Endometrial microvascular endothelial cells (primary cell): ENCODE measurements around the gene CALHM5. TPM values are rescaled to one million over a fixed set of nuclear protein-coding genes. Genes with fewer than 3 reads are reported as not detected.
"Not testable (repeated sequence)": the region's sequence is repeated elsewhere in the genome, so short reads cannot be mapped to it uniquely, and the experiment has no call there.

Source experiments
- in situ Hi-C: cut with HindIII; loops from 2 replicates; pipeline ENCODE4 v1.10.0; 2017; ENCODE audit warnings: low sequenced_read_pairs, low pct_unique_long_range_greater_than_20kb; ENCODE audit errors: inconsistent ontology term
- total RNA-seq: library from RNA; depleted of rRNA; stranded (reverse); fragments of >200 nt; gene quantifications from one replicate; pipeline ENCODE4 v1.2.3, GENCODE V29; 2015; ENCODE audit errors: inconsistent ontology term

Gene CALHM5, protein sequence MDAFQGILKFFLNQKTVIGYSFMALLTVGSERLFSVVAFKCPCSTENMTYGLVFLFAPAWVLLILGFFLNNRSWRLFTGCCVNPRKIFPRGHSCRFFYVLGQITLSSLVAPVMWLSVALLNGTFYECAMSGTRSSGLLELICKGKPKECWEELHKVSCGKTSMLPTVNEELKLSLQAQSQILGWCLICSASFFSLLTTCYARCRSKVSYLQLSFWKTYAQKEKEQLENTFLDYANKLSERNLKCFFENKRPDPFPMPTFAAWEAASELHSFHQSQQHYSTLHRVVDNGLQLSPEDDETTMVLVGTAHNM
- 3.3 TPM for total RNA-seq

DNA sequence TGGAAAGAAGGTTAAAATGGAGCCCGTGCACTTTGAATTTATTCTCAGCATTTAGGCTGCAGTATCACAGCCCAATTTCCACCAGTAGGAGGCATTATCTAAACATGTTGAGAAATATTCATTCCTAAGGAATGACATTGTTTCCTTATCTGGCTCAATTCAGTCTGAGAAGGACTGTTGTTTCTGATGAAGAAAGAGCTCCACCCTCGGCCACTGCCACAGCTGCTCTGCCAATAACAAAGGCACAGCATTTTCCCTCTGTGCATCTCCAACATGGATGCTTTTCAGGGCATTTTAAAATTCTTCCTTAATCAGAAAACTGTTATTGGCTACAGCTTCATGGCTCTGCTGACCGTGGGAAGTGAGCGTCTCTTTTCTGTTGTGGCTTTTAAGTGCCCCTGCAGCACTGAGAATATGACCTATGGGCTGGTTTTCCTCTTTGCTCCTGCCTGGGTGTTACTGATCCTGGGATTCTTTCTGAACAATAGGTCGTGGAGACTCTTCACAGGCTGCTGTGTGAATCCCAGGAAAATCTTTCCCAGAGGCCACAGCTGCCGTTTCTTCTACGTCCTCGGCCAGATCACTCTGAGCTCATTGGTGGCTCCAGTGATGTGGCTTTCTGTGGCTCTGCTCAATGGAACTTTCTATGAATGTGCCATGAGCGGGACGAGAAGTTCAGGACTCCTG, at the start of gene CALHM5:
Gene CALHM5, plus strand, starts transcription at position 216 of the 687 bp plus-strand sequence. Its CDS starts 58 bp downstream, at position 274.
- in situ Hi-C loops = no loop called here

DNA sequence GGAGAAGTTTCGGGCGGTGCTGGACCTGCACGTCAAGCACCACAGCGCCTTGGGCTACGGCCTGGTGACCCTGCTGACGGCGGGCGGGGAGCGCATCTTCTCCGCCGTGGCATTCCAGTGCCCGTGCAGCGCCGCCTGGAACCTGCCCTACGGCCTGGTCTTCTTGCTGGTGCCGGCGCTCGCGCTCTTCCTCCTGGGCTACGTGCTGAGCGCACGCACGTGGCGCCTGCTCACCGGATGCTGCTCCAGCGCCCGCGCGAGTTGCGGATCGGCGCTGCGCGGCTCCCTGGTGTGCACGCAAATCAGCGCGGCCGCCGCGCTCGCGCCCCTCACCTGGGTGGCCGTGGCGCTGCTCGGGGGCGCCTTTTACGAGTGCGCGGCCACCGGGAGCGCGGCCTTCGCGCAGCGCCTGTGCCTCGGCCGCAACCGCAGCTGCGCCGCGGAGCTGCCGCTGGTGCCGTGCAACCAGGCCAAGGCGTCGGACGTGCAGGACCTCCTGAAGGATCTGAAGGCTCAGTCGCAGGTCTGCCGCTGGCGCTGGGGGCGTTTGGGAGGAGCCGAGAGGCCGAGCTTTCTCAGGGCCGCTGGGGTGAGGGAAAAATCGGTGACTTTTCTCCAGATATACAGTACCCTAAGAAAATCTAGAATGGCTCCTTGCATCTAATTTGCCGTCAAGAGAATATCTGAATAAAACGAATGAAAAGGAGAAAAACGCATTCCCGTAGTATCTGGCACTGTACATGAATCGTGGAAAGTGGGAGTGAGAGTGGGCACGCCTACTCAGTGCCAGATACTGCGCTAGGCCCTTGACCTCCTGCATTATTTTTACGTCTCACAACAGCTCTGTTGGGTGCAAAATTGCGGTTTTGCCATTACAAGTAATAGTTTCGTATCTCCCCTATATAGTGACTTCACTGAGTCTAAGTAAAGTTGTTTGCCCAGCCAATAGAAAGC, 49.2 kb upstream of the CALHM5 start:
- in situ Hi-C loops = no loop called here

DNA sequence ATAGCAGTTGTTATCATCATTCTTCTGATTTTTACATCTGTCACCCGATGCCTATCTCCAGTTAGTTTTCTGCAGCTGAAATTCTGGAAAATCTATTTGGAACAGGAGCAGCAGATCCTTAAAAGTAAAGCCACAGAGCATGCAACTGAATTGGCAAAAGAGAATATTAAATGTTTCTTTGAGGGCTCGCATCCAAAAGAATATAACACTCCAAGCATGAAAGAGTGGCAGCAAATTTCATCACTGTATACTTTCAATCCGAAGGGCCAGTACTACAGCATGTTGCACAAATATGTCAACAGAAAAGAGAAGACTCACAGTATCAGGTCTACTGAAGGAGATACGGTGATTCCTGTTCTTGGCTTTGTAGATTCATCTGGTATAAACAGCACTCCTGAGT, 48.1 kb upstream of the CALHM5 start:
- in situ Hi-C loops = no loop called here

DNA sequence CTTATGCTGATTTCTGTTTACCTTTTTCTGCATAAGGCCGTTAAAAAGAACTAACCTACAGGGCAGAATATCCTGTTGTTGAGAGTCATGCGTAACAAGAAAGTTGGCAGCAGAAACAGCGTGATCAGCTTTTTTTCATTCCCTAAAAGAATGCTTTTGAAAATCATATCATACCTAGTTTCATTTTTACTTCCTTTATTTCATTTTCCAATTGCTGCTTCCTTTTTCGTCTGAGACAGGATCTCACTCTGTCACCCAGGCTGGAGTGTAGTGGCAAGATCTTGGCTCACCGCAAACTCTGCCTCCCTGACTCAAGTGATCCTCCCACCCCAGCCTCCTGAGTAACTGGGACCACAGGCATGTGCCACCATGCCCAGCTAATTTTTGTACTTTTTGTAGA, 46.2 kb upstream of the CALHM5 start:
- in situ Hi-C loops = no loop called here

DNA sequence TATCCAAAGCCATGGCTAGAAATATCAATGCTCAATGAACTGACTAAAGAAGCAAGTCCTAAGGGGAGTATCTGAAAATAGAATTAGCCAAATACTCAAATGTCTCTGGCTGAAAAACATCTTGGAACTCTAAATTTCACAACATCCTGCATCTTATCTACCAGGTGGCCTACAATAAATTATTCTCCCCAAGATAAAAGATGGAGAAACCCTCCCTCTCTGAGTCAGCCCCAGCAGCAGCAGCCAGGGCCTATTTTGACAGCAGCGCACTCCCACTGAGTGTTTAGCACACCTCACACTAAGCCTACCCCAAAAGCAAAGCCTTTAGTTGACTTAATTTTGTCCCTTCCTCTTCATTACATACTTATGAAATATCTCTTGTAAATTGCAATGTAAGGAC, 44.3 kb upstream of the CALHM5 start:
- in situ Hi-C loops = no loop called here

DNA sequence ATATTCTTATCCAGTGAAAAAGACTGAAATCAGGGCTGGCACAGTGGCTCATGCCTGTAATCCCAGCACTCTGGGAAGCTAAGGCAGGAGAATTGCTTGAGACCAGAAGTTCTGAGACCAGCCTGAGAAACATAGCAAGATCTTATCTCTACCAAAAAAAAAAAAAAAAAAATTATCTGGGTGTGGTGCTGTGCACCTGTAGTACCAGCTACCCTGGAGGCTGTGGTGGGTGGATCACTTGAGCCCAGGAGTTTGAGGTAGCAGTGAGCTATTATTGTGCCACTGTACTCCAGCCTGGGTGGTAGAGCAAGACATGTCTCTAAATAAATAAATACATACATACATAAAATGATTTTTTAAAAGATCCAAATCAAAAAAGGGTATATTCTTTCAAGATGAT, 43.9 kb upstream of the CALHM5 start:
- in situ Hi-C loops = no loop called here

DNA sequence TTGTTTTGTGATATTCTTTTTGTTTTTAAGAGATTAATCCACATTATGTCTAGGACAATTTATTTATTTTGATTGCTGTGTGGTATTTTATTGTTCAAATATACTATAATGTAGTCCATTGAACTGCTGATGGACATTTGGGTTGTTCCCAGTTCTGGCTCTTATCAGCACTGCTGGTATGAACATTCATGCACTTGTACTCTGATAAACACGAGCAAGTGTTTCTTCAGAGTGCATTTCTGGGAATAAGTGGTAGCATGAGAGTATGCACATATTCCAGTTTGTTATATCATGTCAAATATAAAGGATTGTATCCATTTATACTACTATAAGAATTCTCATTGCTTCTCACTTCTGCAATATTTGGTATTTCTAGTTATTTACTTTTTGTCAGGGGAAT, 43.1 kb upstream of the CALHM5 start:
- in situ Hi-C loops = no loop called here

DNA sequence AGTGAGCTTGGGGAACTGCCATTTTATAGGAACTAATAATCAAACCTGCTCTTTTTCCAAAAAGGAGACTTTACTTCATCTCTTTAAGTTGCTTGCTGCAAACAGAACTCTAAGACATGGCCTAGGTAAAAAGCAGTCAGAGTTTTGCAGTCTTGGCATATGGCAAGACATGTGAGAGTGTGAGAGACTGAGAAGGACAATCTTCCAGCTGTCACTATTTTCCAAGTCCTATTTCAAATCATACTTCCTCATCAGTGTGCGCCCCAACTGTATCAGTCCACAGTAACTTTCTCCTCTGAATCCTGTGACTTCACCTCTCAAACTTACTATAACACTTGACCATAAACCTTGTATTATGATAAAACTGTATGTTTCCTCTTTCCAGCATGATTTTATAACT, 39.9 kb upstream of the CALHM5 start:
- in situ Hi-C loops = no loop called here

DNA sequence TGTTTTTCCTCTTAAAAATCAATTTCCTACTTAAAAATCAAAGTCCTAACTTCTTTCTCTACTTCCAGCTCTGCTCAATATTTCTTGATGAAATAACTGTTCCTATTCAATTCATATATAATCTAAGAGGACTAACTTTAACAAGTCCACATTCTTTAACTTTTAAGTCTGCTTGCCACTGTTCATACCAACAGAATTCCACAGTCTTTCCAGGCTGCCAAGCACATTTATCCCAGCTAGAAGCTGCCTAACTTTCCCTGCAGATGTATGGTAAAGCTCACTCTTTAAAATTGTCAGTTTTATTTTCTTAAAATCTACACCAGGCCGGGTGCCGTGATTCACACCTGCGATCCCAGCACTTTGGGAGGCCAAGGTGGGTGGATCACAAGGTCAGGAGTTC, 38.7 kb upstream of the CALHM5 start:
- in situ Hi-C loops = no loop called here

DNA sequence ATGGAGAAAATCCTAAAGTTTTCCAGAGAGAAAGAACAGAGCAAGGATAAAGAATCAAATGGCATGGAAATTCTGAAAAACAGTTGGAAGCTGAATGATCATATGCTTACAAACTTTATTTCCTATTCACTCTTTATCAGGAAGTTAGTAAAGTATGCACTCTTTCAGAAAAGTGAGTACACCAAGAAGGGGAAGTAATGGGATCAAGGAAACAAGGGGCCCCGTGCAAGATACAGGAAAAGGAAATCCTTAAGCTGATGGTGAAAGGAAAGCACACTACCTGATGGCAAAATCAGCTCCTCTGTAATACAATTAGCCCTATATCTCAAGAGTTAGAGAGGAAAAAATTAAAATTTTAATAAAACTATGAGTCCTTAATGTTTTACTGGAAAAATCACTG, 36.3 kb upstream of the CALHM5 start:
- in situ Hi-C loops = no loop called here

DNA sequence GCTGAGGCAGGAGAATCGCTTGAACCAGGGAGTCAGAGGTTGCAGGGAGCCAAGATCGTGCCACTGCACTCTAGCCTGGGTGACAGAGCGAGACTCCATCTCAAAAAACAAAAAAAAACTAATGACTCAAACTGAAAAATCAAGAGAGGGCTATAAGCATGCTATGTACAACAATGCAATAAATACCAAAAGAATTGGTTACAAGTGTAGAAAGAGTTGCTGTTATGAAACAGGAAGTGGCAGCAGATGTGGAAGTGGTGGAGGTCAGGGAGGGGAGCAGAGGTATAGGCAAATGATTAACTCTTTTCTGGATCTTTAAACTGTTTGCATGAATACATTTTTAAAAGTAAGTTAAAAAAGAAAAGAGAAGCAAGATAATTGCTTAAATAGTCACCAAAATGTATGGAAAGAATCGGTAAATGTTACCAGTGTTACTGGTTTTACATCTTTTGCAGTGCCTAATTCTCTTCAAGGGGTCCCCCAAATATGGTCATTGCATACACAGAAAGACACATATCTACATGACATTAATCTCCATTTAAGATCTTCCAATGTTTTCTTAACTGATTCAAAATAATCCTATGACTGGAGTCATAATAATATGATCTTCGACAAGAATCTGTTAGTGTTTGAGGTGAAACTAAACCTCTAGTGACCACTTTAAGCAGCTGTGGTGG, 35.3 kb upstream of the CALHM5 start:
- in situ Hi-C loops = no loop called here

DNA sequence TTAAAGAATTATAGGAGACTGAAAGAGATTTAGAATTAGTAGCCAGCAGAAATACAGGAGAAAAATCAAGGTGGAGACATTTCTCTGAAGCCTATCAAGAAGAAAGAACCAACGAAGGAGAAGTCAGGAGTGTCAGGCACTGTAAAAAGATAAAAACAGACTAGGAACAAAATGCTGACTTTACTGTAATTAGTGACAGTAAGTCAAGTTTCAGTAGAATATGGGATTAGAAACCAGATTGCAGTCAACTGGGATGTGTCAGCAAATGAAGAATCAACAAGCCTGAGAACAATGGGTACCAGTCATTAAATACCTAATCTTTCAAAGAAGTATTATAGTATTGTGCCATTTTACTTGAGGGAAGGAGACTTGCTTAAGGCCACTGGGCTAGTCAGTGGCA, 28.7 kb upstream of the CALHM5 start:
- in situ Hi-C loops = no loop called here

DNA sequence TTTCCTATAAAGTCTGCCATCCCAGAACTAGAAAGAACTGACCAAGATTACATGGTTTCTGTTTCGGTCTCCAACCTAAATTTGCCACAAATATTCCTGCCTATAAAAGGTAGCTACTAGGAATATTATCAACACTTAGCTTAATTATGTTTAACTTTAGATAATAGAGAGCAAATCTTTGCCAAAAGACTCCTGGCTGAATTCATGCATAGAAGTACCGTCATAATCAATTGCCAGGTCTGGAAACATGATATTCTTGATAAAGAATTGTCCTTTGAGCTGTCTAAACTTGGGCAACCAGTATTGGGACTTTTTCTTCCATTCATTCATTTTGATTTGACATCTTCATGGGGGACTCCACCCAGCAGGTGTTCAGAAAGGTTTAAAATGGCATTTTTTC, 27.8 kb upstream of the CALHM5 start:
- in situ Hi-C loops = no loop called here

DNA sequence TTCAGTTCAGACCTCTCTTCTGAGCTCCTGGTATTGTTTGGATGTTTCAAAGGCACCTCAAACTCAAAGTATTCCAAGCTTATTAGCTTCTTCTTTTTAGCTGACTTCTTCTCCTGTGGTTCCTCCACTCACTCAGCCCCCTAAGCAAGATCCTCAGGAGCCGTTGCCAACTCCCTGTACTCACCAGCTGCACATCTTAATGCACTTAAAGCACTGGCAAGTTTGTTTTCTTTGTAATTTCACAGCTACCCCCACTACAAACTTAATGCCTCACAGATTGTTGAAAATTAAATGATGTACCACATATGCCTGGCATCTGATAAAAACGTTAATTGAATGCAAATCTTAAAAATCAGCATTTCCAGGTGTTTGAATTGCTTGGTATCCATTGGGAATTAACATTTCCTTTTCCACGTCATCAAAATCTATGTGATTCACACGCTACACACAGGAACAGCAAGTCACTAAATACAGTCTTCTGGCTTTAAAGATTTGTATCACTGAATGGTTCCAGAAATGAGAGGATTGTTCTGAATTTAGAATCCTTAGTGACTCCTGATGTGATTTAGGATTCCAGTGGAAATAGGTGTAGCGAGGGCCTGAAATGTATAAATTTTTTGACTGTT, 25.8 kb upstream of the CALHM5 start:
- in situ Hi-C loops = no loop called here

DNA sequence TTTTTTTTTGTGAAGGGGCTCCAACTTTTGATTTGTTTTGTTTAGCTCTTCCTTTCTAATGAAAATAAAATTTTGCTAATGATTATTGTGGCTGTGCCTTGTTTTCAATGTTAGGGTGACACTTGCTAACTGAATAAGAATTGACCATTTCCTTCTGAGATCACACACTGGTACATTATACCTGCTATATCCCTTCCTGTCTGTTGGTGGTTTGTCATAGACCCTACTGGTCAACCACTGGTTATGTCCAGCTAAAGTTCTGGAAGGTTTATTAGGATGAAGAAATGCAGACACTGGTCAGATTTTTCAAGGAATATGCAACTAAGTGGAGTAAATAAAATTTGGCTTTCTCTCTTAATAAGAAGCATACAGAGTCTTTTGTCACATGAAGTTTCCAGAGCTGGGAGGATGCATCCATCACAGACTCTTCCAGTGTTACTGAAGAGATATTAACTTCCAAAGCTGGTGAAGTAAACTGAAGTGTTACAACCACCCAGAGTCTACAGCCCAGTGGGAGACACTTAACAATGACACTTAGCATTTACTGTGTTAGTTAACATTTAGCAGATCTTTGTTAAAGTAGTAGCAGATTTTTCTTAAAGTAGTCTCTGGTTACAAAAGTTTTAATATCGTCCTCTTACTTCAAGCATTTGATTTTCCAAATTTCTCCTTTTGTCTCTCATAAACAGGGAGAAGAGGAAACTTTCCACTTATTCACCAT, 19.7 kb upstream of the CALHM5 start:
- in situ Hi-C loops = no loop called here

DNA sequence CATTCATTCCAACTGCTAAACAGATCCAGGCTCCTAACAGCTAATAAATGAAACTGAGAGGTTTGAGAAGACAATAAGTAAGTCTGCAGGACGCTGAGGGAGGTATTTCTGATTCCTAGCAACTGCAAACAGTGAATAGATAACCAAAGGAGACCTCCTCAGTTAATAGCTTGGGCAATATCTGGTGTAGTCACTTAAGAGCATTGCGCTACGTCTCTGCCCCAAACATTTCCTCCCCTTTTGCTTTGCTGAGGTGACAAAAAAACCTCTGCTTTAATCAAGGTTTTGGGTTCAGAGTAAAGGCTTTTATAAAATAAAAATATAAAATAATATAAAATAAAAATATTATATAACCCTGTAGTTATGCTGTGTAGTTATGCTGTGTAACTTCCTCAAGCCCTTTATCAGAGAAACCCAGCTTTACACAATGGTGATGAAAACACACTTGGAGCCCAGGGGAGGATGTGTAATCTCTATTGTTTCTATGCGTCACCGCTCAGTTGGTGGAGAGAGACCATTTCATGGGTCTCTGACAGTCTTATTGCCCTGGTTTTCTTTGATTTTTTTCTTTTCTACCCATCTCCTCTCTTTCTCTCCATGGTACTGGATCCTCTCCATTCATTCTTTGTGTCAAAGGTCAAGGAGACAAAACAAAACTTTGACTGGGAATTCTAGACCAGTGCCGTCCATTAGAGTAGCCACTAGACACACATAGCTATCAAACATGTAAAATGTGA, 18.9 kb upstream of the CALHM5 start:
- in situ Hi-C loops = no loop called here

DNA sequence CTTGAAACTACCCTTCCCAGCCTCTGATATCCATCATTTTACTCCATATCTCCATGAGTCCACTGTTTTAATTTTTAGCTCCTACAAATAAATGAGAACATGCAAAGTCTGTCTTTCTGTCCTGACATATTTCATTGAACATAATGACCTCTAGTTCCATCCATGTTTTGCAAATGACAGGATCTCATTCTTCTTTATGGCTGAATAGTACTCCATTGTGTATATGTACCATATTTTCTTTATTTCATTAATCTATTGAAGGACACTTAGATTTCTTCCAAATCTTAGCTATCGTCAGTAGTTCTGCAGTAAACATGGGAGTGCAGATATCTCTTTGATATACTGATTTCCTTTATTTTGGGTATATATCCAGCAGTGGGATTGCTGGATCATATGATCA, 16.3 kb upstream of the CALHM5 start:
- in situ Hi-C loops = not testable (repeated sequence)
